GM12874 (cell line): ENCODE data around the gene CA11.

Experiments
- CTCF ChIP-seq: IDR thresholded peaks from 2 replicates; pipeline ENCODE4 v1.5.1; 2011; ENCODE audit warnings: low read depth, mild to moderate bottlenecking, control low read depth, low read length, moderate library complexity; ENCODE audit not compliant: insufficient read depth

Gene CA11

GRCh38 chr19:48614436-48615230 is 31.4 kb downstream of the CA11 start, which contains the start of gene FAM83E:
FAM83E (minus strand) TSS chr19:48615076; CDS start chr19:48613372, 1,704 bp downstream.
- TF ChIP-seq CTCF, result no peak

- no peak for TF ChIP-seq CTCF
These were observed 32.0 kb downstream of the CA11 start for GRCh38 chr19:48613852-48614435.

DNA sequence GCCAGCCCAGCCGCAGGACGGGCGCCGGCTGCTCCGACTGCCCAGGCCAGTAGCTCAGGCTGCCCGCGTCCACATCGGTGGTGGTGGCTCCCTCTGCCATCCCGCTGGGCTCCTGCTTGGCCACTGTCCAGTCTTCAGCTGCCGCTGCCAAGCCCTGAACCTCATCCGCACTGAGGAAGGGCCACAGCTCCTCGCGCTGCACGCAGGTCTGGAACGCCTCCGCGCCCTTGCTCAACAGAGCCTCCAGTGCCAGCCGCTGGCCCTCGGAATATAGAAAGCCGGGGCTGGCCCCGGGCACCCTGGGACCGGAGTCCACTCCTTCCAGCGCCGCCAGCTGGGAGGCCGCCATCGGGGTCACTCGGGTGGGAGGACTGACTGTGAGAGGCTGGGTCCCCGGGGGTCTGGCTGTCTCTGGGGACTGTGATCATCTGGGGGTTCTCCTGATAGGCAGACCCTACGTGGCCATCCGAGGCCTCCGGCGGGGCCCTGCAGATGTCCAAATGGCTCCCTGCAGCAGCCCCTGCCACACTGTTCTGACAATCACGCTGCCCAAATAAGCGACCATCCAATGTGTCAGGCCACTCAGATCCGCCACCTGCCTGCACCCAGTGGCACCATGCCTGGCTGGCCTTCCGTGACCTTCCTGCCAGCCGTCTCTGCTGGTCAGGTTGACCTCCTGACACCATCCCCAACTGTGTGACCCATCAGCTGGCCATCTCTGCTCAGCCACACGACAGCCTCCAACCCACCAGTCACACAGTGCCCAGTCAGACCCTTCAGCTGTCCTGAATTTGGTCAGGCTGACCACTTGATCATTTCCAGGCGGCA is 32.7 kb downstream of the CA11 start:
- no peak for TF ChIP-seq CTCF

- TF ChIP-seq CTCF, result no peak
These were observed 34.1 kb downstream of the CA11 start for GRCh38 chr19:48611872-48612271.

DNA sequence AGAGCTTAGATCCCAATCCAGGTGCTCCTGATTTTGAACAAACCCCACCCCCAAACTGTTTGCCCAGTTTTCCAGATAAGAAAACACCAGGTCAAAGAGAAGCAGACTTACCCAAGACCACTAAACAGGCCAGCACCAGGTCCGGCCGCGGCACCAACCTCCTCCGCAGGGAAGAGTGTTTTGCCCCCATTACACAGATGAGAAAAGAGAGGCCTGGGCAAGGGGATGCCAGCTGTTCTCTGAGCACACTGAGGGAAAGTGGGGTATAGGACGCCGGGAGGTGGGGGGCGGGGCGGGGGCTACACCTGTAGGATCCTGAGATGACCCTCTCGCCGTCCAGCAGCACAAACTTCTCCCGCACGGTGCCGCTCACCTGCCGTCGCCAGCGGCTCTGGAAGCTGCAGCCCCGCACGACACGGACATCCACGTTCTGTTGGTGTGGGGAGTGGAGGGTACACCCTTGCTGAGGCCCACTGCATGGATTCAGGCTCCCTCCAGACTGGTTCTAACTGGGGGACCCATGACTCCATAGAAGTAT is 36.3 kb downstream of the CA11 start:
- TF ChIP-seq CTCF, result no peak

DNA sequence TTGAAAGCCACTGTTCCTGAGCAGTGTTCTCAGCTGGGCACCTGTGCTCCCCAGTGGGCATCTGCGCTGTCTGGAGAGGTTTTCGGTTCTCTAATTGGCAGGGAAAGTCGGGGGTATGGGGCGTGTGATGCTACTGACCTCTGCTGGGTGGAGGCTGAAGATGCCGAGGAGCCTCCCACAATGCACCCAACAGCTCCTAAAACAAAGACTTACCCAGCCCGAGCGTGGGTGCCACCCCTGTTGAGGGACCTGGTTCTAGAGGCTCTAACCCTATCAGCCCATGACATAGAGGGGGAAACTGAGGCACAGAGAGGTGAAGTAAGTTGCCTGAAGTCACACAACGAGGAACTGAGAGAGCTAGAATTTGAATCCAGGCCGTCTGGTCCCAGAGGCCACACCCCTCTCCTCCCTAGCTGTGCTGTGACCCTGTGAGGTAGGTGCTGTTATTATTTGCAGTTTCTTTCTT is 37.2 kb downstream of the CA11 start:
- peak; percentile 75 for TF ChIP-seq CTCF

- no peak for TF ChIP-seq CTCF
These were observed 38.6 kb downstream of the CA11 start for GRCh38 chr19:48607359-48607755.
